BLaER1 (cell line): ENCODE data around the gene NXN.

Source experiments
- H3K27ac ChIP-seq: shearing (Covaris generic); formaldehyde crosslinking; 2 replicates; pipeline ENCODE4 v1.8.1; 2022
- H3K27me3 ChIP-seq: shearing (Covaris generic); formaldehyde crosslinking; 2 replicates; pipeline ENCODE4 v1.8.1; 2022
- H3K36me3 ChIP-seq: shearing (Covaris generic); formaldehyde crosslinking; 2 replicates; pipeline ENCODE4 v1.8.1; 2022
- H3K4me1 ChIP-seq: shearing (Covaris generic); formaldehyde crosslinking; 2 replicates; pipeline ENCODE4 v1.8.1; 2022
- H3K4me2 ChIP-seq: shearing (Covaris generic); formaldehyde crosslinking; 2 replicates; pipeline ENCODE4 v1.8.1; 2022
- H3K4me3 ChIP-seq: shearing (Covaris generic); formaldehyde crosslinking; 2 replicates; pipeline ENCODE4 v1.8.1; 2022
- H3K9ac ChIP-seq: shearing (Covaris generic); formaldehyde crosslinking; 2 replicates; pipeline ENCODE4 v1.8.1; 2022
- H3K9me3 ChIP-seq: shearing (Covaris generic); formaldehyde crosslinking; 2 replicates; pipeline ENCODE4 v1.8.1; 2022
- H4K20me1 ChIP-seq: shearing (Covaris generic); formaldehyde crosslinking; 2 replicates; pipeline ENCODE4 v1.8.1; 2022
- Cebpa-rat ChIP-seq: shearing (Covaris generic); IDR thresholded peaks from 2 replicates; pipeline ENCODE4 v1.8.1; 2022

The NXN gene

GRCh38 chr17:1007310-1008007 lies 27.9 kb upstream of the NXN start:
- peaks cover 65% of the 10 kb centered on the region for H3K36me3 ChIP-seq
- no peak overlapping the region for H3K4me3 ChIP-seq
- H3K27ac ChIP-seq, result peak overlapping the region; percentile 64
- H4K20me1 ChIP-seq, result peaks cover 38% of the 10 kb centered on the region
- H3K4me1 ChIP-seq, result peaks cover 85% of the 10 kb centered on the region
- H3K9ac ChIP-seq, result peak overlapping the region; percentile 50
- H3K9me3 ChIP-seq, result no peaks in the 10 kb centered on the region
- H3K4me2 ChIP-seq, result peak overlapping the region; percentile 78
- no peak for TF ChIP-seq Cebpa-rat
- H3K27me3 ChIP-seq, result no peaks in the 10 kb centered on the region

- Histone ChIP-seq H3K4me1 (peaks cover 71% of the 10 kb centered on the region), H3K36me3 (peaks cover 67% of the 10 kb centered on the region), H3K4me3 (0 out of 2 replicates have a peak overlapping the region, but pooled peaks have one; percentile 0), H3K27me3 (no peaks in the 10 kb centered on the region), H3K4me2 (peak overlapping the region; percentile 89), H3K9ac (peak overlapping the region; percentile 60), H4K20me1 (peaks cover 36% of the 10 kb centered on the region), H3K27ac (peak overlapping the region; percentile 62), H3K9me3 (no peaks in the 10 kb centered on the region)
- no peak for TF ChIP-seq Cebpa-rat
Observed at GRCh38 chr17:1006054-1006453, 26.5 kb upstream of the NXN start.

GRCh38 chr17:1005361-1005946 lies 25.9 kb upstream of the NXN start:
- H3K27ac ChIP-seq, result peak overlapping the region; percentile 62
- peaks cover 70% of the 10 kb centered on the region for H3K36me3 ChIP-seq
- peak overlapping the region; percentile 6; the same call in 1 of the 2 replicates for H3K4me3 ChIP-seq
- no peaks in the 10 kb centered on the region for H3K27me3 ChIP-seq
- H3K4me1 ChIP-seq, result peaks cover 67% of the 10 kb centered on the region
- H3K9ac ChIP-seq, result peak overlapping the region; percentile 60
- peak overlapping the region; percentile 89 for H3K4me2 ChIP-seq
- TF ChIP-seq Cebpa-rat, result no peak
- no peaks in the 10 kb centered on the region for H3K9me3 ChIP-seq
- peaks cover 37% of the 10 kb centered on the region for H4K20me1 ChIP-seq

- Histone ChIP-seq H3K27ac (peak overlapping the region; percentile 62; the same call in 1 of the 2 replicates), H3K9me3 (no peaks in the 10 kb centered on the region), H3K9ac (peak overlapping the region; percentile 25; the same call in 1 of the 2 replicates), H3K4me2 (peak overlapping the region; percentile 89), H3K4me3 (peak overlapping the region; percentile 6; the same call in 1 of the 2 replicates), H3K36me3 (peaks cover 70% of the 10 kb centered on the region), H4K20me1 (peaks cover 37% of the 10 kb centered on the region), H3K27me3 (no peaks in the 10 kb centered on the region), H3K4me1 (peaks cover 60% of the 10 kb centered on the region)
- TF ChIP-seq Cebpa-rat, result no peak
Observed at GRCh38 chr17:1004769-1005295, 25.3 kb upstream of the NXN start.

GRCh38 chr17:1003972-1004768 lies 24.6 kb upstream of the NXN start:
- Histone ChIP-seq H4K20me1 (peaks cover 41% of the 10 kb centered on the region), H3K4me2 (peak overlapping the region; percentile 89), H3K9me3 (no peaks in the 10 kb centered on the region), H3K27me3 (no peaks in the 10 kb centered on the region), H3K4me3 (no peak overlapping the region), H3K4me1 (peaks cover 54% of the 10 kb centered on the region), H3K27ac (peak overlapping the region; percentile 62; the same call in 1 of the 2 replicates), H3K9ac (peak overlapping the region; percentile 25), H3K36me3 (peaks cover 70% of the 10 kb centered on the region)
- TF ChIP-seq Cebpa-rat, result no peak

- Histone ChIP-seq H3K27me3 (no peaks in the 10 kb centered on the region), H3K9me3 (no peaks in the 10 kb centered on the region), H3K27ac (no peak overlapping the region), H3K36me3 (peaks cover 70% of the 10 kb centered on the region), H3K4me3 (no peak overlapping the region), H3K4me2 (peak overlapping the region; percentile 89), H4K20me1 (peaks cover 43% of the 10 kb centered on the region), H3K9ac (peak overlapping the region; percentile 25; the same call in 1 of the 2 replicates), H3K4me1 (peaks cover 55% of the 10 kb centered on the region)
- TF ChIP-seq Cebpa-rat, result no peak
Observed at GRCh38 chr17:1003633-1003971, 24.0 kb upstream of the NXN start.

GRCh38 chr17:1002771-1003555 lies 23.4 kb upstream of the NXN start:
- no peak overlapping the region for H3K4me2 ChIP-seq
- H3K9ac ChIP-seq, result peak overlapping the region; percentile 49; the same call in 1 of the 2 replicates
- H3K36me3 ChIP-seq, result peaks cover 70% of the 10 kb centered on the region
- no peaks in the 10 kb centered on the region for H3K9me3 ChIP-seq
- no peaks in the 10 kb centered on the region for H3K27me3 ChIP-seq
- peaks cover 43% of the 10 kb centered on the region for H4K20me1 ChIP-seq
- no peak overlapping the region for H3K4me3 ChIP-seq
- H3K27ac ChIP-seq, result no peak overlapping the region
- H3K4me1 ChIP-seq, result peaks cover 55% of the 10 kb centered on the region
- no peak for TF ChIP-seq Cebpa-rat

GRCh38 chr17:1002412-1002753 lies 22.8 kb upstream of the NXN start:
- no peaks in the 10 kb centered on the region for H3K27me3 ChIP-seq
- no peak overlapping the region for H3K27ac ChIP-seq
- 0 out of 2 replicates have a peak overlapping the region, but pooled peaks have one; percentile 32 for H3K9ac ChIP-seq
- peaks cover 43% of the 10 kb centered on the region for H4K20me1 ChIP-seq
- TF ChIP-seq Cebpa-rat, result no peak
- H3K4me3 ChIP-seq, result no peak overlapping the region
- peaks cover 66% of the 10 kb centered on the region for H3K36me3 ChIP-seq
- H3K9me3 ChIP-seq, result no peaks in the 10 kb centered on the region
- no peak overlapping the region for H3K4me2 ChIP-seq
- H3K4me1 ChIP-seq, result peaks cover 55% of the 10 kb centered on the region
